Measurements from ENCODE around the gene SH3PXD2B. TPM values are rescaled to one million over a fixed set of nuclear protein-coding genes. Genes with fewer than 3 reads are reported as not detected.
"Not testable (repeated sequence)": the region's sequence is repeated elsewhere in the genome, so short reads cannot be mapped to it uniquely, and the experiment has no call there.

Gene SH3PXD2B
- polyA plus RNA-seq, 1 donor, result 11.0 TPM

GRCh38 chr5:172302047-172302710 is 152.1 kb downstream of the SH3PXD2B start:
- Histone ChIP-seq H3K36me3 (ENCODE audit: control insufficient read depth, insufficient read depth, low read length) (no peaks in the 10 kb centered on the region), H3K4me3 (ENCODE audit: low read length) (no peak overlapping the region), H3K27ac (ENCODE audit: low read length) (no peak overlapping the region), H3K4me1 (ENCODE audit: control insufficient read depth, insufficient read depth, low read length) (no peaks in the 10 kb centered on the region), H3K9me3 (ENCODE audit: control insufficient read depth, low read depth, low read length) (no peaks in the 10 kb centered on the region), H3K27me3 (ENCODE audit: control insufficient read depth, insufficient read depth, low read length) (no peaks in the 10 kb centered on the region)
- DNase-seq, result no peak
- no CpG with 5 or more reads among the region's 9 CpGs for WGBS (ENCODE audit: insufficient coverage, low lambda C conversion rate)

GRCh38 chr5:172299916-172300439 is 154.3 kb downstream of the SH3PXD2B start:
- Histone ChIP-seq H3K27ac (ENCODE audit: low read length) (no peak overlapping the region), H3K36me3 (ENCODE audit: control insufficient read depth, insufficient read depth, low read length) (no peaks in the 10 kb centered on the region), H3K9me3 (ENCODE audit: control insufficient read depth, low read depth, low read length) (no peaks in the 10 kb centered on the region), H3K27me3 (ENCODE audit: control insufficient read depth, insufficient read depth, low read length) (no peaks in the 10 kb centered on the region), H3K4me3 (ENCODE audit: low read length) (no peak overlapping the region), H3K4me1 (ENCODE audit: control insufficient read depth, insufficient read depth, low read length) (no peaks in the 10 kb centered on the region)
- DNase-seq, result peak in 1 of 2 donors; percentile 14
- WGBS (ENCODE audit: insufficient coverage, low lambda C conversion rate), result no CpG with 5 or more reads among the region's 2 CpGs

GRCh38 chr5:172294831-172295230 is 159.5 kb downstream of the SH3PXD2B start:
- Histone ChIP-seq H3K9me3 (ENCODE audit: control insufficient read depth, low read depth, low read length) (no peaks in the 10 kb centered on the region), H3K27ac (ENCODE audit: low read length) (no peak overlapping the region), H3K4me3 (ENCODE audit: low read length) (no peak overlapping the region), H3K27me3 (ENCODE audit: control insufficient read depth, insufficient read depth, low read length) (no peaks in the 10 kb centered on the region), H3K36me3 (ENCODE audit: control insufficient read depth, insufficient read depth, low read length) (no peaks in the 10 kb centered on the region), H3K4me1 (ENCODE audit: control insufficient read depth, insufficient read depth, low read length) (no peaks in the 10 kb centered on the region)
- DNase-seq, result no peak

- Histone ChIP-seq H3K9me3 (ENCODE audit: control insufficient read depth, low read depth, low read length) (no peaks in the 10 kb centered on the region), H3K36me3 (ENCODE audit: control insufficient read depth, insufficient read depth, low read length) (no peaks in the 10 kb centered on the region), H3K4me3 (ENCODE audit: low read length) (no peak overlapping the region), H3K27ac (ENCODE audit: low read length) (no peak overlapping the region), H3K4me1 (ENCODE audit: control insufficient read depth, insufficient read depth, low read length) (no peaks in the 10 kb centered on the region), H3K27me3 (ENCODE audit: control insufficient read depth, insufficient read depth, low read length) (no peaks in the 10 kb centered on the region)
- WGBS (ENCODE audit: insufficient coverage, low lambda C conversion rate), result no CpG with 5 or more reads among the region's 2 CpGs
- DNase-seq, result no peak
These were observed 160.5 kb downstream of the SH3PXD2B start for GRCh38 chr5:172293745-172294342.

- no peak overlapping the region for H3K4me3 ChIP-seq (ENCODE audit: low read length)
- DNase-seq, result peak; percentile 65 to 66
- no CpG with 5 or more reads among the region's 5 CpGs for WGBS (ENCODE audit: insufficient coverage, low lambda C conversion rate)
- no peak overlapping the region for H3K27ac ChIP-seq (ENCODE audit: low read length)
- no peaks in the 10 kb centered on the region for H3K9me3 ChIP-seq (ENCODE audit: control insufficient read depth, low read depth, low read length)
- no peaks in the 10 kb centered on the region for H3K4me1 ChIP-seq (ENCODE audit: control insufficient read depth, insufficient read depth, low read length)
- H3K36me3 ChIP-seq (ENCODE audit: control insufficient read depth, insufficient read depth, low read length), result no peaks in the 10 kb centered on the region
- H3K27me3 ChIP-seq (ENCODE audit: control insufficient read depth, insufficient read depth, low read length), result no peaks in the 10 kb centered on the region
These were observed 161.1 kb downstream of the SH3PXD2B start for GRCh38 chr5:172293054-172293744.

GRCh38 chr5:172291837-172292236 is 162.5 kb downstream of the SH3PXD2B start:
- not testable (repeated sequence) for H3K4me3 ChIP-seq (ENCODE audit: low read length); H3K27me3 ChIP-seq (ENCODE audit: control insufficient read depth, insufficient read depth, low read length); H3K27ac ChIP-seq (ENCODE audit: low read length); H3K9me3 ChIP-seq (ENCODE audit: control insufficient read depth, low read depth, low read length); DNase-seq; H3K36me3 ChIP-seq (ENCODE audit: control insufficient read depth, insufficient read depth, low read length); H3K4me1 ChIP-seq (ENCODE audit: control insufficient read depth, insufficient read depth, low read length)
- 100% methylated on average over 1 of the region's 5 CpGs for WGBS (ENCODE audit: insufficient coverage, low lambda C conversion rate)

- H3K36me3 ChIP-seq (ENCODE audit: control insufficient read depth, insufficient read depth, low read length), result no peaks in the 10 kb centered on the region
These were observed 165.9 kb downstream of the SH3PXD2B start for GRCh38 chr5:172288465-172288864.

GRCh38 chr5:172287140-172287539 is 167.2 kb downstream of the SH3PXD2B start:
- H3K36me3 ChIP-seq (ENCODE audit: control insufficient read depth, insufficient read depth, low read length); H3K9me3 ChIP-seq (ENCODE audit: control insufficient read depth, low read depth, low read length); H3K4me3 ChIP-seq (ENCODE audit: low read length); H3K27me3 ChIP-seq (ENCODE audit: control insufficient read depth, insufficient read depth, low read length); H3K4me1 ChIP-seq (ENCODE audit: control insufficient read depth, insufficient read depth, low read length): not testable (repeated sequence)
- H3K27ac ChIP-seq (ENCODE audit: low read length), result peak overlapping the region; percentile 39
- peak; percentile 33 to 56 for DNase-seq
- no CpG with 5 or more reads among the region's 3 CpGs for WGBS (ENCODE audit: insufficient coverage, low lambda C conversion rate)

More at GRCh38 chr5:172288465-172288864, 165.9 kb downstream of the SH3PXD2B start:
- H3K4me3 ChIP-seq (ENCODE audit: low read length), result no peak overlapping the region
- no peak overlapping the region for H3K27ac ChIP-seq (ENCODE audit: low read length)
- no peaks in the 10 kb centered on the region for H3K27me3 ChIP-seq (ENCODE audit: control insufficient read depth, insufficient read depth, low read length)
- DNase-seq, result no peak
- no peaks in the 10 kb centered on the region for H3K9me3 ChIP-seq (ENCODE audit: control insufficient read depth, low read depth, low read length)
- peaks cover 7% of the 10 kb centered on the region for H3K4me1 ChIP-seq (ENCODE audit: control insufficient read depth, insufficient read depth, low read length)
- no CpG with 5 or more reads among the region's 4 CpGs for WGBS (ENCODE audit: insufficient coverage, low lambda C conversion rate)

GRCh38 chr5:172285226-172286143 is 168.8 kb downstream of the SH3PXD2B start:
- no CpG with 5 or more reads among the region's 15 CpGs for WGBS (ENCODE audit: insufficient coverage, low lambda C conversion rate)
- no peaks in the 10 kb centered on the region for H3K9me3 ChIP-seq (ENCODE audit: control insufficient read depth, low read depth, low read length)
- peaks cover 9% of the 10 kb centered on the region for H3K4me1 ChIP-seq (ENCODE audit: control insufficient read depth, insufficient read depth, low read length)
- no peaks in the 10 kb centered on the region for H3K36me3 ChIP-seq (ENCODE audit: control insufficient read depth, insufficient read depth, low read length)
- no peaks in the 10 kb centered on the region for H3K27me3 ChIP-seq (ENCODE audit: control insufficient read depth, insufficient read depth, low read length)
- H3K4me3 ChIP-seq (ENCODE audit: low read length), result no peak overlapping the region
- H3K27ac ChIP-seq (ENCODE audit: low read length), result peak overlapping the region; percentile 56
- DNase-seq, result peak in 1 of 2 donors; percentile 27

- WGBS (ENCODE audit: insufficient coverage, low lambda C conversion rate), result no CpG with 5 or more reads among the region's 11 CpGs
- peak overlapping the region; percentile 56 for H3K27ac ChIP-seq (ENCODE audit: low read length)
- H3K36me3 ChIP-seq (ENCODE audit: control insufficient read depth, insufficient read depth, low read length), result no peaks in the 10 kb centered on the region
- no peaks in the 10 kb centered on the region for H3K27me3 ChIP-seq (ENCODE audit: control insufficient read depth, insufficient read depth, low read length)
- H3K4me3 ChIP-seq (ENCODE audit: low read length), result peak overlapping the region; percentile 77
- DNase-seq, result peak; percentile 42 to 75
- H3K9me3 ChIP-seq (ENCODE audit: control insufficient read depth, low read depth, low read length), result no peaks in the 10 kb centered on the region
- H3K4me1 ChIP-seq (ENCODE audit: control insufficient read depth, insufficient read depth, low read length), result peaks cover 9% of the 10 kb centered on the region
These were observed 169.7 kb downstream of the SH3PXD2B start for GRCh38 chr5:172284611-172284980.

Measured in large intestine (tissue), 3 donors.